Measurements from ENCODE around the gene ZNF672. TPM values are rescaled to one million over a fixed set of nuclear protein-coding genes. Genes with fewer than 3 reads are reported as not detected.

The ZNF672 gene
- total RNA-seq, 2 experiments from 2014 or later = 35.9 to 38.4 TPM

GRCh38 chr1:248848602-248849001 lies 10.6 kb downstream of the ZNF672 start:
- Histone ChIP-seq H3K27ac (ENCODE audit: low read depth in 1 of 2, low read length in 2 of 2) (no peak overlapping the region), H3K36me3 (ENCODE audit: insufficient read depth, low read length) (peaks cover 63% of the 10 kb centered on the region), H3K9me3 (ENCODE audit: control insufficient read depth in 1 of 2, insufficient read depth in 1 of 2, low read length in 2 of 2) (no peaks in the 10 kb centered on the region), H3K4me1 (ENCODE audit: insufficient read depth, low read length) (peaks cover 6% of the 10 kb centered on the region), H3K27me3 (ENCODE audit: control insufficient read depth in 1 of 2, insufficient read depth in 2 of 2, low read length in 2 of 2) (no peaks in the 10 kb centered on the region), H3K4me3 (ENCODE audit: low read length) (no peak overlapping the region)
- ATAC-seq (ENCODE audit: poor library complexity) (no peak), DNase-seq (no peak)
- intact Hi-C loops (cut with DNase I, micrococcal nuclease) = no loop called here
- Mint-ChIP-seq H3K27ac (no peak overlapping the region), H3K9me3 (no peaks in the 10 kb centered on the region), H3K4me1 (ENCODE audit: low read depth) (no peaks in the 10 kb centered on the region), H3K27me3 (no peaks in the 10 kb centered on the region), H3K4me3 (no peak overlapping the region), H3K36me3 (ENCODE audit: low read depth) (peaks cover 54% of the 10 kb centered on the region)
- CTCF ChIA-PET = no interaction called here
- no peak for TF ChIP-seq CTCF (IDR thresholded peaks at IDR 0.05)
- POLR2A ChIA-PET = no interaction called here

- ChIA-PET CTCF (no interaction called here), POLR2A (interaction anchor here (1.5 kb wide), 1 partner anchor 10 kb away, joined by 3 read pairs; the partner anchor contains the start of gene ZNF692)
- peaks cover 68% of the 10 kb centered on the region for H3K36me3 ChIP-seq (ENCODE audit: insufficient read depth, low read length)
- no peaks in the 10 kb centered on the region for H3K27me3 ChIP-seq (ENCODE audit: control insufficient read depth in 1 of 2, insufficient read depth in 2 of 2, low read length in 2 of 2)
- TF ChIP-seq CTCF (IDR thresholded peaks at IDR 0.05) = no peak
- intact Hi-C loops (cut with DNase I, micrococcal nuclease) = no loop called here
- Mint-ChIP-seq H3K9me3 (no peaks in the 10 kb centered on the region), H3K4me3 (no peak overlapping the region), H3K36me3 (ENCODE audit: low read depth) (peaks cover 53% of the 10 kb centered on the region), H3K27ac (no peak overlapping the region), H3K27me3 (no peaks in the 10 kb centered on the region), H3K4me1 (ENCODE audit: low read depth) (no peaks in the 10 kb centered on the region)
- DNase-seq = no peak
- no peak overlapping the region for H3K27ac ChIP-seq (ENCODE audit: low read depth in 1 of 2, low read length in 2 of 2)
- no peak for ATAC-seq (ENCODE audit: poor library complexity)
- no peak overlapping the region for H3K4me3 ChIP-seq (ENCODE audit: low read length)
- peaks cover 11% of the 10 kb centered on the region for H3K4me1 ChIP-seq (ENCODE audit: insufficient read depth, low read length)
- H3K9me3 ChIP-seq (ENCODE audit: control insufficient read depth in 1 of 2, insufficient read depth in 1 of 2, low read length in 2 of 2) = no peaks in the 10 kb centered on the region
Measured at GRCh38 chr1:248849152-248849551, 11.1 kb downstream of the ZNF672 start.

GRCh38 chr1:248849637-248850036 lies 11.6 kb downstream of the ZNF672 start:
- Histone ChIP-seq H3K36me3 (ENCODE audit: insufficient read depth, low read length) (peaks cover 65% of the 10 kb centered on the region), H3K27me3 (ENCODE audit: control insufficient read depth in 1 of 2, insufficient read depth in 2 of 2, low read length in 2 of 2) (no peaks in the 10 kb centered on the region), H3K4me1 (ENCODE audit: insufficient read depth, low read length) (peaks cover 15% of the 10 kb centered on the region), H3K27ac (ENCODE audit: low read depth in 1 of 2, low read length in 2 of 2) (no peak overlapping the region), H3K4me3 (ENCODE audit: low read length) (no peak overlapping the region), H3K9me3 (ENCODE audit: control insufficient read depth in 1 of 2, insufficient read depth in 1 of 2, low read length in 2 of 2) (no peaks in the 10 kb centered on the region)
- peaks cover 2% of the 10 kb centered on the region for H3K4me1 Mint-ChIP-seq (ENCODE audit: low read depth)
- ATAC-seq (ENCODE audit: poor library complexity) (no peak), DNase-seq (no peak)
- intact Hi-C loops (cut with DNase I, micrococcal nuclease) = no loop called here
- H3K27ac Mint-ChIP-seq = no peak overlapping the region
- TF ChIP-seq CTCF (IDR thresholded peaks at IDR 0.05) = no peak
- ChIA-PET CTCF (interaction anchor here (0.8 kb wide), 1 partner anchor 9 kb away, joined by 3 read pairs; no protein-coding TSS in a partner anchor), POLR2A (interaction anchor here (1.5 kb wide), 1 partner anchor 9 kb away, joined by 3 read pairs; the partner anchor contains the start of gene ZNF692)
- no peaks in the 10 kb centered on the region for H3K27me3 Mint-ChIP-seq
- H3K36me3 Mint-ChIP-seq (ENCODE audit: low read depth) = peaks cover 48% of the 10 kb centered on the region
- H3K4me3 Mint-ChIP-seq = no peak overlapping the region
- H3K9me3 Mint-ChIP-seq = no peaks in the 10 kb centered on the region

Data from CD4-positive, alpha-beta T cell (primary cell).